Lower leg skin (tissue), 3 donors: ENCODE data around the gene GGA1.

ENCODE experiments used
- CTCF ChIP-seq, 3 donors: fragments of 450-650 bp; IDR thresholded peaks; one replicate each; pipeline ENCODE4 v1.5.1; 2016; ENCODE audit warnings: antibody characterized with exemption in 3 of 3, mild to moderate bottlenecking in 3 of 3, moderate library complexity in 2 of 3
- POLR2A ChIP-seq, 2 donors: fragments of 450-650 bp; IDR thresholded peaks; one replicate each; pipeline ENCODE4 v1.6.1; 2016 to 2017; ENCODE audit warnings: antibody characterized with exemption in 2 of 2, mild to moderate bottlenecking in 1 of 2, moderate library complexity in 1 of 2

- TF ChIP-seq CTCF (IDR thresholded peaks at IDR 0.05) = no peak
- TF ChIP-seq POLR2A (IDR thresholded peaks at IDR 0.05) = no peak
Measured at GRCh38 chr22:37641561-37641949, 32.9 kb downstream of the GGA1 start.
